K562 (cell line): ENCODE results near the gene ARID3B. TPM values are rescaled to one million over a fixed set of nuclear protein-coding genes. Genes with fewer than 3 reads are reported as not detected.
A peak's percentile ranks its signal among the peaks of the same experiment; 100 is the strongest.

Experiments used
- ATAC-seq: fragments of 200-7000 bp; cut with Tn5 transposase; 3 replicates; pipeline ENCODE4 v1.9.1; 2020; ENCODE audit warnings: moderate library complexity
- BruUV-seq: library from RNA; stranded (reverse); fragments of 400-500 nt; replicated peaks from 2 replicates; lab custom pipeline; 2021; lab: Mats Ljungman, UMichigan
- CTCF ChIA-PET: fragments of 300-600 bp; formaldehyde crosslinking; extraction: SDS; loops from one replicate; lab custom pipeline; 2021; ENCODE audit warnings: low intra/inter-chr PET ratio; lab: Yijun Ruan, JAX
- POLR2A ChIA-PET: fragments of 300-600, 350-650 bp; sonication (Branson Sonifier 250); formaldehyde crosslinking; extraction: SDS; loops from one replicate; lab custom pipeline; 2021; ENCODE audit warnings: antibody characterized with exemption, inconsistent platforms; lab: Yijun Ruan, JAX
- DNase-seq, 4 experiments: peaks; one replicate each; pipeline versions ENCODE4 v3.0.0 to v3.0.0-alpha.2; 2011 to 2018; ENCODE audit warnings: low spot score in 3 of 4, mixed read lengths in 3 of 4; ENCODE audit errors: extremely low read depth in 1 of 4
- FAIRE-seq: peaks from 2 replicates; lab custom pipeline; 2011; peaks lifted over from hg19 to GRCh38; lab: Jason Lieb, UNC
- H2AFZ ChIP-seq: 2 replicates; pipeline ENCODE4 v1.6.0; 2011; ENCODE audit warnings: low read depth, low read length, control low read depth, inconsistent platforms
- H3K27ac ChIP-seq: fragments of 200-600 bp; 3 replicates; pipeline ENCODE4 v1.8.0; 2011; ENCODE audit warnings: low read depth, mild to moderate bottlenecking, control low read depth, inconsistent platforms, low read length, moderate library complexity, mixed read lengths; ENCODE audit errors: extremely low read depth
- H3K27me3 ChIP-seq, 2 experiments: fragments of 300-600 bp in 1 of 2; 2 replicates in 1 of 2; 3 replicates in 1 of 2; pipeline versions ENCODE4 v1.6.0 to v1.8.0; 2011; ENCODE audit warnings: inconsistent platforms in 2 of 2, low read length in 2 of 2, mild to moderate bottlenecking in 1 of 2, mixed read lengths in 1 of 2, moderate library complexity in 1 of 2; ENCODE audit not compliant: control insufficient read depth in 2 of 2, insufficient read depth in 2 of 2
- H3K36me3 ChIP-seq: fragments of 300-600 bp; 3 replicates; pipeline ENCODE4 v1.8.0; 2011; ENCODE audit warnings: mild to moderate bottlenecking, low read length, inconsistent platforms; ENCODE audit not compliant: control insufficient read depth, insufficient read depth
- H3K4me1 ChIP-seq, 2 experiments: fragments of 200-600 bp in 1 of 2; replicated peaks in 1 of 2; 2 replicates in 1 of 2; 3 replicates in 1 of 2; pipeline versions ENCODE4 v1.5.1 to v1.8.0; 2011; ENCODE audit warnings: inconsistent platforms in 2 of 2, low read length in 2 of 2, mild to moderate bottlenecking in 1 of 2, mixed read lengths in 1 of 2, moderate library complexity in 1 of 2; ENCODE audit not compliant: control insufficient read depth in 2 of 2, insufficient read depth in 2 of 2
- H3K4me2 ChIP-seq: 2 replicates; pipeline ENCODE4 v1.6.1; 2011; ENCODE audit warnings: low read length, control low read depth, inconsistent platforms, mixed read lengths; ENCODE audit not compliant: insufficient read depth
- H3K4me3 ChIP-seq: fragments of 200-600 bp; sonication (generic), shearing (Covaris generic); 2 replicates; pipeline ENCODE4 v1.5.1; 2016; ENCODE audit warnings: control low read depth, inconsistent platforms
- H3K79me2 ChIP-seq: fragments of 200-600 bp; 3 replicates; pipeline ENCODE4 v1.8.0; 2011; ENCODE audit warnings: low read length, inconsistent platforms; ENCODE audit not compliant: control insufficient read depth, insufficient read depth
- H3K9ac ChIP-seq, 2 experiments: 2 replicates each; pipeline versions ENCODE4 v1.6.0 to v1.6.1; 2011; ENCODE audit warnings: low read depth in 2 of 2, low read length in 2 of 2, control low read depth in 1 of 2, inconsistent platforms in 1 of 2, mild to moderate bottlenecking in 1 of 2, mixed read lengths in 1 of 2; ENCODE audit not compliant: insufficient read depth in 1 of 2
- H3K9me1 ChIP-seq: one replicate; pipeline ENCODE4 v1.6.0; 2011; ENCODE audit warnings: inconsistent platforms, mild to moderate bottlenecking, low read length, moderate library complexity; ENCODE audit not compliant: control insufficient read depth, insufficient read depth
- H3K9me3 ChIP-seq: replicated peaks from 2 replicates; pipeline ENCODE4 v1.5.1; 2011; ENCODE audit warnings: low read depth, low read length, inconsistent platforms; ENCODE audit not compliant: control insufficient read depth, insufficient read depth
- H4K20me1 ChIP-seq: replicated peaks from 2 replicates; pipeline ENCODE4 v1.6.1; 2011; ENCODE audit warnings: low read length, inconsistent platforms, mixed read lengths; ENCODE audit not compliant: control insufficient read depth, insufficient read depth
- ASH1L ChIP-seq: fragments of 450-650 bp; IDR thresholded peaks from 2 replicates; pipeline ENCODE4 v1.6.1; 2018; ENCODE audit warnings: borderline replicate concordance, mild to moderate bottlenecking, low read depth; ENCODE audit not compliant: partially characterized antibody
- CBFA2T3 ChIP-seq: fragments of 450-650 bp; IDR thresholded peaks from 2 replicates; pipeline ENCODE4 v1.6.1; 2017
- HDAC2 ChIP-seq: fragments of 450-650 bp; IDR thresholded peaks from 2 replicates; pipeline ENCODE4 v1.6.1; 2016; ENCODE audit warnings: mild to moderate bottlenecking
- LCOR ChIP-seq: sonication (generic); formaldehyde crosslinking; IDR thresholded peaks from 2 replicates; pipeline ENCODE4 v1.8.0; 2022; ENCODE audit warnings: mild to moderate bottlenecking, missing genetic modification reagents
- MEIS2 ChIP-seq: fragments of 450-650 bp; IDR thresholded peaks from 2 replicates; pipeline ENCODE4 v1.6.1; 2014; ENCODE audit warnings: mild to moderate bottlenecking; ENCODE audit not compliant: partially characterized antibody
- SMARCC2 ChIP-seq: fragments of 450-650 bp; IDR thresholded peaks from 2 replicates; pipeline ENCODE4 v1.6.1; 2017; ENCODE audit warnings: antibody characterized with exemption, moderate library complexity, mild to moderate bottlenecking, low read depth
- SNAPC5 ChIP-seq: fragments of 250-450 bp; sonication (Bioruptor Pico); IDR thresholded peaks from 2 replicates; pipeline ENCODE4 v1.8.0; 2021; ENCODE audit warnings: moderate library complexity, mild to moderate bottlenecking, inconsistent platforms
- SNIP1 ChIP-seq: fragments of 450-650 bp; IDR thresholded peaks from 2 replicates; pipeline ENCODE4 v1.7.1; 2017; ENCODE audit warnings: low read depth, mild to moderate bottlenecking
- ZFP36 ChIP-seq: fragments of 150-350 bp; IDR thresholded peaks from 2 replicates; pipeline ENCODE4 v1.6.1; 2018; ENCODE audit warnings: low read length, low read depth; ENCODE audit not compliant: partially characterized antibody
- ZFX ChIP-seq: sonication (generic); formaldehyde crosslinking; IDR thresholded peaks from 2 replicates; pipeline ENCODE4 v1.8.0; 2022; ENCODE audit warnings: mild to moderate bottlenecking, missing genetic modification reagents, moderate library complexity
- WGBS: fragments of 100-300 bp; shearing (Covaris generic); methylation state at CpG from one replicate; pipeline ENCODE4 v1.1.6; 2016; ENCODE audit warnings: low coverage, mixed read lengths; ENCODE audit not compliant: insufficient coverage; ENCODE audit errors: missing lambda C conversion rate; 5-methylcytosine and 5-hydroxymethylcytosine counted together
- in situ Hi-C: fragments of 300-500 bp; cut with MboI; formaldehyde crosslinking; loops from 4 replicates; pipeline ENCODE4 v1.15.0; 2018; ENCODE audit warnings: inconsistent platforms, mixed read lengths
- intact Hi-C: fragments of 100-400 bp; cut with micrococcal nuclease; formaldehyde crosslinking; loops from 2 replicates; pipeline ENCODE4 v1.14.2; 2022
- polyA plus RNA-seq, 8 experiments: library from polyadenylated mRNA; depleted of rRNA in 4 of 8; stranded (reverse) in 5 of 8; unstranded in 3 of 8; fragments of >200 nt; fragmentation: Nextera tagmentation in 2 of 8; fragmentation: Illumina TruSeq in 1 of 8; extraction: Ambion mirVana in 2 of 8; extraction: Trizol in 1 of 8; gene quantifications; 2 replicates each; pipeline versions ENCODE4 v1.2.1 to v1.2.3, GENCODE V29; 2011 to 2014; ENCODE audit warnings: inconsistent platforms in 1 of 8, missing spikeins in 1 of 8
- total RNA-seq, 7 experiments: library from RNA; depleted of rRNA in 6 of 7; stranded (reverse); fragments of >200 nt in 6 of 7; fragmentation: Illumina TruSeq in 2 of 7; extraction: Trizol in 2 of 7; gene quantifications; 2 replicates each; pipeline versions ENCODE4 v1.2.1 to v1.2.3, GENCODE V29; 2011 to 2021; ENCODE audit warnings: low replicate concordance in 1 of 7
- TF ChIP-seq, protein P1 (sequence below): fragments of 450-650 bp; IDR thresholded peaks from one replicate; pipeline ENCODE4 v1.6.1; 2018; ENCODE audit warnings: mild to moderate bottlenecking, moderate library complexity; ENCODE audit not compliant: partially characterized antibody
- TF ChIP-seq, protein P2 (sequence below), 2 experiments: IDR thresholded peaks in 1 of 2; conservative IDR thresholded peaks in 1 of 2; 2 replicates each; pipeline ENCODE4 v1.6.1; 2016; ENCODE audit warnings: low read depth in 2 of 2, mild to moderate bottlenecking in 1 of 2, missing compliant biosample characterization in 1 of 2, missing genetic modification characterization in 1 of 2, moderate library complexity in 1 of 2
- TF ChIP-seq, protein P3 (sequence below): fragments of 250-450 bp; sonication (Bioruptor Pico); IDR thresholded peaks from 2 replicates; pipeline ENCODE4 v1.8.0; 2022; ENCODE audit warnings: inconsistent platforms

The ARID3B gene
- total and polyA plus RNA-seq, 9 of the 15 experiments (the other 6 are each of a cell fraction or from before 2014, with no cell fraction given), result 0.32 to 15.1 (median 7.1) TPM

- TF ChIP-seq, protein P1, sequence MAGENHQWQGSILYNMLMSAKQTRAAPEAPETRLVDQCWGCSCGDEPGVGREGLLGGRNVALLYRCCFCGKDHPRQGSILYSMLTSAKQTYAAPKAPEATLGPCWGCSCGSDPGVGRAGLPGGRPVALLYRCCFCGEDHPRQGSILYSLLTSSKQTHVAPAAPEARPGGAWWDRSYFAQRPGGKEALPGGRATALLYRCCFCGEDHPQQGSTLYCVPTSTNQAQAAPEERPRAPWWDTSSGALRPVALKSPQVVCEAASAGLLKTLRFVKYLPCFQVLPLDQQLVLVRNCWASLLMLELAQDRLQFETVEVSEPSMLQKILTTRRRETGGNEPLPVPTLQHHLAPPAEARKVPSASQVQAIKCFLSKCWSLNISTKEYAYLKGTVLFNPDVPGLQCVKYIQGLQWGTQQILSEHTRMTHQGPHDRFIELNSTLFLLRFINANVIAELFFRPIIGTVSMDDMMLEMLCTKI, result no peak
- TF ChIP-seq CBFA2T3, result peak; percentile 93
- peak; percentile 42; the same call in 1 of the 2 replicates for TF ChIP-seq LCOR
- peak; percentile 70; the same call in 1 of the 2 replicates for TF ChIP-seq HDAC2
- 0 out of 2 replicates have a peak, but pooled peaks have one; percentile 25 for TF ChIP-seq ZFX (CRISPR knock-in tag)
These were observed 39.7 kb downstream of the ARID3B start (continued) for GRCh38 chr15:74580538-74581350.

- Histone ChIP-seq H3K4me2 (no peak overlapping the region), H3K9me3 (no peaks in the 10 kb centered on the region)
- no peak for FAIRE-seq
These were observed 43.2 kb downstream of the ARID3B start for GRCh38 chr15:74584204-74584603.

More at GRCh38 chr15:74584204-74584603, 43.2 kb downstream of the ARID3B start:
- Histone ChIP-seq H3K4me3 (no peak overlapping the region), H2AFZ (no peak overlapping the region), H3K9ac (no peak overlapping the region), H3K4me1 (peaks cover 20 to 27% of the 10 kb centered on the region in 2 experiments; a peak in 4 of 5 replicates), H3K27ac (no peak overlapping the region), H3K79me2 (no peaks in the 10 kb centered on the region), H3K27me3 (no peaks in the 10 kb centered on the region), H3K36me3 (no peaks in the 10 kb centered on the region), H4K20me1 (peaks cover 27% of the 10 kb centered on the region), H3K9me1 (peaks cover 12% of the 10 kb centered on the region)
- 46% methylated on average over 2 of the region's 2 CpGs for WGBS
- intact Hi-C loops, result loop anchor here (2.0 kb wide), 1 partner anchor 37 kb away; no protein-coding TSS in a partner anchor
- in situ Hi-C loops, result no loop called here
- ATAC-seq (no peak), DNase-seq (no peak)
- no TSS peak for BruUV-seq
- ChIA-PET POLR2A (interaction anchor here (1.2 to 1.4 kb wide), 2 partner anchors 8 to 16 kb away, joined by 4 read pairs; no protein-coding TSS in a partner anchor), CTCF (no interaction called here)
- TF ChIP-seq ZFP36 (no peak), SNAPC5 (CRISPR knock-in tag) (no peak), SMARCC2 (no peak), MEIS2 (peak; percentile 68), ASH1L (no peak), SNIP1 (no peak)
- TF ChIP-seq, protein P2, sequence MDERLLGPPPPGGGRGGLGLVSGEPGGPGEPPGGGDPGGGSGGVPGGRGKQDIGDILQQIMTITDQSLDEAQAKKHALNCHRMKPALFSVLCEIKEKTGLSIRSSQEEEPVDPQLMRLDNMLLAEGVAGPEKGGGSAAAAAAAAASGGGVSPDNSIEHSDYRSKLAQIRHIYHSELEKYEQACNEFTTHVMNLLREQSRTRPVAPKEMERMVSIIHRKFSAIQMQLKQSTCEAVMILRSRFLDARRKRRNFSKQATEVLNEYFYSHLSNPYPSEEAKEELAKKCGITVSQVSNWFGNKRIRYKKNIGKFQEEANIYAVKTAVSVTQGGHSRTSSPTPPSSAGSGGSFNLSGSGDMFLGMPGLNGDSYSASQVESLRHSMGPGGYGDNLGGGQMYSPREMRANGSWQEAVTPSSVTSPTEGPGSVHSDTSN (CRISPR knock-in tag; IDR thresholded peaks at IDR 0.05; ENCODE audit: low read depth), result no peak
- TF ChIP-seq, protein P2 (tag; conservative IDR thresholded peaks at IDR 0.05; ENCODE audit: low read depth), result peak; percentile 44; the same call in 1 of the 2 replicates
- TF ChIP-seq, protein P3, sequence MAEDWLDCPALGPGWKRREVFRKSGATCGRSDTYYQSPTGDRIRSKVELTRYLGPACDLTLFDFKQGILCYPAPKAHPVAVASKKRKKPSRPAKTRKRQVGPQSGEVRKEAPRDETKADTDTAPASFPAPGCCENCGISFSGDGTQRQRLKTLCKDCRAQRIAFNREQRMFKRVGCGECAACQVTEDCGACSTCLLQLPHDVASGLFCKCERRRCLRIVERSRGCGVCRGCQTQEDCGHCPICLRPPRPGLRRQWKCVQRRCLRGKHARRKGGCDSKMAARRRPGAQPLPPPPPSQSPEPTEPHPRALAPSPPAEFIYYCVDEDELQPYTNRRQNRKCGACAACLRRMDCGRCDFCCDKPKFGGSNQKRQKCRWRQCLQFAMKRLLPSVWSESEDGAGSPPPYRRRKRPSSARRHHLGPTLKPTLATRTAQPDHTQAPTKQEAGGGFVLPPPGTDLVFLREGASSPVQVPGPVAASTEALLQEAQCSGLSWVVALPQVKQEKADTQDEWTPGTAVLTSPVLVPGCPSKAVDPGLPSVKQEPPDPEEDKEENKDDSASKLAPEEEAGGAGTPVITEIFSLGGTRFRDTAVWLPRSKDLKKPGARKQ (CRISPR knock-in tag), result no peak
